Esophagus squamous epithelium (tissue), 5 donors: Measurements from ENCODE around the gene RPS27A. TPM values are rescaled to one million over a fixed set of nuclear protein-coding genes. Genes with fewer than 3 reads are reported as not detected.
"Not testable (repeated sequence)": the region's sequence is repeated elsewhere in the genome, so short reads cannot be mapped to it uniquely, and the experiment has no call there.

Experiments used
- DNase-seq: peaks from one replicate; lab custom pipeline; 2025; lab: John Stamatoyannopoulos, UW
- H3K27ac ChIP-seq, 4 donors: fragments of 200-600 bp; sonication (generic); one replicate each; pipeline ENCODE4 v1.5.1; 2016 to 2019; ENCODE audit warnings: mild to moderate bottlenecking in 1 of 4
- H3K27me3 ChIP-seq, 4 donors: fragments of 200-600 bp; sonication (generic); 1 replicate in 3 of 4; 2 replicates in 1 of 4; pipeline versions ENCODE4 v1.5.1 to v1.6.0; 2017 to 2021; ENCODE audit warnings: antibody characterized with exemption in 1 of 4
- H3K36me3 ChIP-seq, 3 donors: fragments of 200-600 bp; sonication (generic); one replicate each; pipeline ENCODE4 v1.5.1; 2016 to 2019
- H3K4me1 ChIP-seq, 3 donors: fragments of 200-600 bp; sonication (generic); one replicate each; pipeline ENCODE4 v1.5.1; 2017 to 2019
- H3K4me3 ChIP-seq, 4 donors: fragments of 200-600 bp; sonication (generic); 1 replicate in 3 of 4; 2 replicates in 1 of 4; pipeline ENCODE4 v1.5.1; 2016 to 2019; ENCODE audit warnings: mild to moderate bottlenecking in 2 of 4, moderate library complexity in 1 of 4
- H3K9me3 ChIP-seq, 3 donors: fragments of 200-600 bp; sonication (generic); one replicate each; pipeline ENCODE4 v1.5.1; 2016 to 2019
- POLR2A ChIP-seq, 4 donors: fragments of 450-650 bp; IDR thresholded peaks; one replicate each; pipeline ENCODE4 v1.6.1; 2017; ENCODE audit warnings: antibody characterized with exemption in 4 of 4, mild to moderate bottlenecking in 4 of 4, moderate library complexity in 3 of 4
- WGBS, 2 donors: methylation state at CpG; one replicate each; pipeline ENCODE4 v1.1.5; 2018; 5-methylcytosine and 5-hydroxymethylcytosine counted together
- intact Hi-C: fragments of 100-400 bp; cut with DNase I; formaldehyde crosslinking; loops from one replicate; pipeline ENCODE4 v1.15.0; 2022
- total RNA-seq, 4 donors: library from RNA; depleted of rRNA; stranded (reverse); fragments of >200 nt; gene quantifications; one replicate each; pipeline ENCODE4 v1.1.0, GENCODE V29; 2016
- TF ChIP-seq, protein P1 (sequence below), 6 experiments: fragments of 450-650 bp in 4 of 6; fragments of 200-600 bp in 2 of 6; sonication (generic) in 2 of 6; IDR thresholded peaks; one replicate each; pipeline ENCODE4 v1.5.1; 2016 to 2019; ENCODE audit warnings: antibody characterized with exemption in 6 of 6, mild to moderate bottlenecking in 4 of 6, moderate library complexity in 4 of 6
- donor health status: DM: yes; HTN: yes; CAD: no.

The RPS27A gene
- total RNA-seq, 4 donors from 2014 or later: 594 to 2,863 (median 1,992) TPM

DNA sequence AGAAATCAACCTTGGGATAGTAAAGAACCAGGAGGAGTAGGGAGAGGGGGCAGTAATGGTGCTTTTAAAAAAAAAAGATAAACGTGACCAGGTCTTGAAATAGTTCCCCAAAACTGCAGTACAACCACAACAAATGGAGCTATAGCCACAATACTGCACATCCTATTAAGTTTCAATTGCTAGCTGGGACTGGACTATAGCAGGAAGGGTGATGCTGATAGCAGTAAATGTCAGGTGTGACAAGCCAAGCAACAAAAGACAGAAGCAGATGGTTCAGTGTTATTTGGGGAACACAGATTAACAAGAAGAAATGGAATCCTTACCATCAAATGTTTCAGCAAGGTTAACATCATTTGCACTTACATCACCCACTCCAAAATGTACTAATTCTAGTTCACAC is 10.1 kb downstream of the RPS27A start:
- WGBS, 2 donors: 62 to 65% methylated on average over 1 of the region's 1 CpG
- no peaks in the 10 kb centered on the region for H3K9me3 ChIP-seq
- no peak overlapping the region for H3K4me3 ChIP-seq
- H3K27ac ChIP-seq: no peak overlapping the region
- no peaks in the 10 kb centered on the region for H3K4me1 ChIP-seq
- DNase-seq: no peak
- no peak for TF ChIP-seq POLR2A (IDR thresholded peaks at IDR 0.05)
- TF ChIP-seq, protein P1, sequence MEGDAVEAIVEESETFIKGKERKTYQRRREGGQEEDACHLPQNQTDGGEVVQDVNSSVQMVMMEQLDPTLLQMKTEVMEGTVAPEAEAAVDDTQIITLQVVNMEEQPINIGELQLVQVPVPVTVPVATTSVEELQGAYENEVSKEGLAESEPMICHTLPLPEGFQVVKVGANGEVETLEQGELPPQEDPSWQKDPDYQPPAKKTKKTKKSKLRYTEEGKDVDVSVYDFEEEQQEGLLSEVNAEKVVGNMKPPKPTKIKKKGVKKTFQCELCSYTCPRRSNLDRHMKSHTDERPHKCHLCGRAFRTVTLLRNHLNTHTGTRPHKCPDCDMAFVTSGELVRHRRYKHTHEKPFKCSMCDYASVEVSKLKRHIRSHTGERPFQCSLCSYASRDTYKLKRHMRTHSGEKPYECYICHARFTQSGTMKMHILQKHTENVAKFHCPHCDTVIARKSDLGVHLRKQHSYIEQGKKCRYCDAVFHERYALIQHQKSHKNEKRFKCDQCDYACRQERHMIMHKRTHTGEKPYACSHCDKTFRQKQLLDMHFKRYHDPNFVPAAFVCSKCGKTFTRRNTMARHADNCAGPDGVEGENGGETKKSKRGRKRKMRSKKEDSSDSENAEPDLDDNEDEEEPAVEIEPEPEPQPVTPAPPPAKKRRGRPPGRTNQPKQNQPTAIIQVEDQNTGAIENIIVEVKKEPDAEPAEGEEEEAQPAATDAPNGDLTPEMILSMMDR (IDR thresholded peaks at IDR 0.05): no peak
- intact Hi-C loops: no loop called here
- no peaks in the 10 kb centered on the region for H3K27me3 ChIP-seq
- H3K36me3 ChIP-seq: peaks cover 0 to 99% (median 4%) of the 10 kb centered on the region in 3 donors

DNA sequence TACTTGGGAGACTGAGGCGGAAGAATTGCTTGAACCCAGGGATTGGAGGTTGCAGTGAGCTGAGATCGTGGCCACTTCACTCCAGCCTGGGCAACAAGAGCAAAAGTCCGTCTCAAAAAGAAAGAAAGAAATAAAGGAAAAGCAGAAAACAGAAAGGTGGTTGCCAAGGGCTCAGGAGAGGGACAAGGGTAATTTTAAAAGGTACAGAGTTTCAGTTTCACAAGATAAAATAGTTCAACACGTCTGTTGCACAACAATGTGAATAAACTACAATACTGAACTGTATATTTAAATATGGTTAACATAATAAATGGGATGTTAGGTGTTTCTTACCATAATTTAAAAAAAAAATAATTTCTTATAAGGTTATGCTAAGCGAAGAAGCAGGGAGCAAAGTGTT is 12.9 kb downstream of the RPS27A start:
- no peak overlapping the region for H3K4me3 ChIP-seq
- intact Hi-C loops: no loop called here
- no peaks in the 10 kb centered on the region for H3K4me1 ChIP-seq
- no peak for TF ChIP-seq POLR2A (IDR thresholded peaks at IDR 0.05)
- TF ChIP-seq, protein P1 (IDR thresholded peaks at IDR 0.05): no peak
- H3K36me3 ChIP-seq: peaks cover 0 to 99% (median 12%) of the 10 kb centered on the region in 3 donors
- H3K27me3 ChIP-seq: no peaks in the 10 kb centered on the region
- no peak for DNase-seq
- no peak overlapping the region for H3K27ac ChIP-seq
- H3K9me3 ChIP-seq: no peaks in the 10 kb centered on the region
- 78 to 87% methylated on average over 5 of the region's 5 CpGs for WGBS, 2 donors

DNA sequence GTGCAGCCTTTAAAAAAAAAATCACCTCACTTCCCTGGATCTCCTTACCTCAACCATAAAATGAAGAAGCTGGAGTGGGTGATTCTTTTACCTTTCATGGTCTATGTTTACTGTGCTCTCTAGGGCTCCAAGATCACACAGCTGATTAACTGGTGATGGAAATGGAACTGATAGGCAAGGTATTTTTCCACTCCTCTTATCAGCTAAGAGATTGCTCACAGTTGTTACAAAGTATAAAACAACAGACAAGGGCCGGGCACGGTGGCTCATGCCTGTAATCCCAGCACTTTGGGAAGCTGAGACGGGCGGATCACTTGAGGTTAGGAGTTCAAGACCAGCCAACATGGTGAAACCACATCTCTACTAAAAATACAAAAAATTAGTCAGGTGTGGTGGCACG is 14.5 kb downstream of the RPS27A start:
- Histone ChIP-seq H3K36me3 (peaks cover 0 to 97% (median 12%) of the 10 kb centered on the region in 3 donors), H3K4me1 (no peaks in the 10 kb centered on the region), H3K27ac (no peak overlapping the region), H3K27me3 (no peaks in the 10 kb centered on the region), H3K9me3 (no peaks in the 10 kb centered on the region), H3K4me3 (no peak overlapping the region)
- no peak for DNase-seq
- TF ChIP-seq, protein P1 (IDR thresholded peaks at IDR 0.05): no peak
- TF ChIP-seq POLR2A (IDR thresholded peaks at IDR 0.05): no peak
- 79 to 85% methylated on average over 4 to 5 of the region's 5 CpGs for WGBS, 2 donors
- intact Hi-C loops: no loop called here

DNA sequence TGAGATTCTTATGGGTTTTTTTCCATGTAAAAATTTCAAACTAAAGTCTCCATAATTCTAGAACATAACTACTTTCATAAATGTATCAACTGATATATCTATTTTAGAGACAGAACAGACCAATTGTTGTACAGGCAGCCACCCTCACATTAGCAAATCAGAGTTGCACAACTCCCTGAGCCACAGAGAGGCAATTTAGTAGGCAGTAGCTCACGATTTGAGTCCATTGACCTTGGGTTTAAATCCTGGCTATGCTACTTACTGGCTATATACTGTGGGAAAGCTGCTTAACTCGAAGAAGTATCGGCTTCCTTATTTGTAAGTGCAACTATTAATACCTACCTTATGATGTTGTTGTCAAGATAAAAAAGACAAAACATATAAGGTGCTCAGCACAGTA is 20.3 kb downstream of the RPS27A start:
- Histone ChIP-seq H3K4me1 (no peaks in the 10 kb centered on the region), H3K4me3 (no peak overlapping the region), H3K27ac (no peak overlapping the region), H3K9me3 (no peaks in the 10 kb centered on the region), H3K27me3 (no peaks in the 10 kb centered on the region), H3K36me3 (peaks cover 9 to 97% (median 19%) of the 10 kb centered on the region in 3 donors)
- no peak for TF ChIP-seq POLR2A (IDR thresholded peaks at IDR 0.05)
- TF ChIP-seq, protein P1 (IDR thresholded peaks at IDR 0.05): no peak
- intact Hi-C loops: no loop called here
- DNase-seq: no peak
- WGBS, 2 donors: 83 to 88% methylated on average over 3 of the region's 3 CpGs

DNA sequence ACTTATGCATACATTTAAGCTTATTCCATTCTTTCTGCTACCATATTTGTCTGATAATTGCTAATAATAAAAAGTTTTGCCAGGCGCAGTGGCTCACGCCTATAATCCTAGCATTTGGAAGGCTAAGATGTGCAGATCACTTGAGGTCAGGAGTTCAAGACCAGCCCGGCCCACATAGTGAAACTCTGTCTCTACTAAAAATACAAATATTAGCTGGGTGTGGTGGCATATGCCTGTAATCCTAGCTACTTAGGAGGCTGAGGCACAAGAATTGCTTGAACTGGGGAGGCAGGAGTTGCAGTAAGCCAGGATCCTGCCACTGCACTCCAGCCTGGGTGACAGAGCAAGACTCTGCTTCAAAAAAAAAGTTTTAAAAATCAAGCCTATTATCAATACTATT is 27.1 kb downstream of the RPS27A start:
- peaks cover 0 to 99% (median 32%) of the 10 kb centered on the region in 3 donors for H3K36me3 ChIP-seq
- intact Hi-C loops, H3K27ac ChIP-seq, H3K9me3 ChIP-seq, DNase-seq, H3K27me3 ChIP-seq, H3K4me3 ChIP-seq, H3K4me1 ChIP-seq: not testable (repeated sequence)
- 81 to 85% methylated on average over 3 of the region's 3 CpGs for WGBS, 2 donors
